ENCODE results near the gene KLK1. TPM values are rescaled to one million over a fixed set of nuclear protein-coding genes. Genes with fewer than 3 reads are reported as not detected.

KLK1 gene
- total and polyA plus RNA-seq, 12 donors = 1.1 to 26.5 (median 2.4) TPM; not detected in 3

- Histone ChIP-seq H3K27me3 (no peaks in the 10 kb centered on the region), H3K4me3 (no peak overlapping the region), H3K4me1 (replicated peaks in 1 of 2) (peaks cover 0 to 6% of the 10 kb centered on the region in 2 donors), H3K27ac (no peak overlapping the region), H3K36me3 (replicated peaks in 1 of 2) (peaks cover 0 to 13% of the 10 kb centered on the region in 2 donors), H3K9me3 (replicated peaks in 1 of 3) (no peaks in the 10 kb centered on the region)
- intact Hi-C loops (cut with DNase I) = loop anchor here in 1 of 2 donors (10.0 kb wide), 1 partner anchor 121 kb away; the partner anchor contains the start of gene KLK4
- TF ChIP-seq POLR2A (IDR thresholded peaks at IDR 0.05) = no peak
- TF ChIP-seq, protein P1, sequence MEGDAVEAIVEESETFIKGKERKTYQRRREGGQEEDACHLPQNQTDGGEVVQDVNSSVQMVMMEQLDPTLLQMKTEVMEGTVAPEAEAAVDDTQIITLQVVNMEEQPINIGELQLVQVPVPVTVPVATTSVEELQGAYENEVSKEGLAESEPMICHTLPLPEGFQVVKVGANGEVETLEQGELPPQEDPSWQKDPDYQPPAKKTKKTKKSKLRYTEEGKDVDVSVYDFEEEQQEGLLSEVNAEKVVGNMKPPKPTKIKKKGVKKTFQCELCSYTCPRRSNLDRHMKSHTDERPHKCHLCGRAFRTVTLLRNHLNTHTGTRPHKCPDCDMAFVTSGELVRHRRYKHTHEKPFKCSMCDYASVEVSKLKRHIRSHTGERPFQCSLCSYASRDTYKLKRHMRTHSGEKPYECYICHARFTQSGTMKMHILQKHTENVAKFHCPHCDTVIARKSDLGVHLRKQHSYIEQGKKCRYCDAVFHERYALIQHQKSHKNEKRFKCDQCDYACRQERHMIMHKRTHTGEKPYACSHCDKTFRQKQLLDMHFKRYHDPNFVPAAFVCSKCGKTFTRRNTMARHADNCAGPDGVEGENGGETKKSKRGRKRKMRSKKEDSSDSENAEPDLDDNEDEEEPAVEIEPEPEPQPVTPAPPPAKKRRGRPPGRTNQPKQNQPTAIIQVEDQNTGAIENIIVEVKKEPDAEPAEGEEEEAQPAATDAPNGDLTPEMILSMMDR (IDR thresholded peaks at IDR 0.05) = no peak
- no peak for DNase-seq
- WGBS, 4 donors = 18 to 44% (median 22%) methylated on average over 16 of the region's 16 CpGs
These were observed 29.3 kb downstream of the KLK1 start for GRCh38 chr19:50794074-50794875.

- 51 to 76% (median 70%) methylated on average over 4 to 11 of the region's 11 CpGs for WGBS, 4 donors
- TF ChIP-seq POLR2A (IDR thresholded peaks at IDR 0.05) = no peak
- TF ChIP-seq, protein P1 (IDR thresholded peaks at IDR 0.05) = no peak
- intact Hi-C loops (cut with DNase I) = loop anchor here in 1 of 2 donors (10.0 kb wide), 1 partner anchor 121 kb away; the partner anchor contains the start of gene KLK4
- no peaks in the 10 kb centered on the region for H3K27me3 ChIP-seq
- H3K4me3 ChIP-seq = no peak overlapping the region
- H3K4me1 ChIP-seq (replicated peaks in 1 of 2) = peaks cover 0 to 6% of the 10 kb centered on the region in 2 donors
- H3K9me3 ChIP-seq (replicated peaks in 1 of 3) = no peaks in the 10 kb centered on the region
- DNase-seq = no peak
- no peak overlapping the region for H3K27ac ChIP-seq
- H3K36me3 ChIP-seq (replicated peaks in 1 of 2) = peaks cover 0 to 12% of the 10 kb centered on the region in 2 donors
These were observed 30.0 kb downstream of the KLK1 start for GRCh38 chr19:50793558-50794065.

GRCh38 chr19:50792272-50793250, 31.0 kb downstream of the KLK1 start:
- Histone ChIP-seq H3K4me1 (replicated peaks in 1 of 2) (no peaks in the 10 kb centered on the region), H3K36me3 (replicated peaks in 1 of 2) (peaks cover 0 to 1% of the 10 kb centered on the region in 2 donors), H3K9me3 (replicated peaks in 1 of 3) (no peaks in the 10 kb centered on the region), H3K27me3 (no peaks in the 10 kb centered on the region), H3K4me3 (no peak overlapping the region), H3K27ac (no peak overlapping the region)
- WGBS, 4 donors = 76 to 87% (median 85%) methylated on average over 9 to 13 of the region's 13 CpGs
- no peak for DNase-seq
- intact Hi-C loops (cut with DNase I) = loop anchor here in 1 of 2 donors (10.0 kb wide), 1 partner anchor 122 kb away; the partner anchor contains the start of gene KLK4
- TF ChIP-seq, protein P1 (IDR thresholded peaks at IDR 0.05) = no peak
- no peak for TF ChIP-seq POLR2A (IDR thresholded peaks at IDR 0.05)

Data from adrenal gland (tissue), 12 donors.